Measurements from ENCODE around the gene SYT7.

GRCh38 chr11:61613051-61613450, 32.2 kb upstream of the SYT7 start:
- TF ChIP-seq POLR2A (IDR thresholded peaks at IDR 0.05) (no peak), CTCF (IDR thresholded peaks at IDR 0.05) (no peak)
